ENCODE results near the gene HES6.

HES6 gene

GRCh38 chr2:238239863-238240756, at the start of gene HES6:
Gene HES6 (minus strand): TSS chr2:238240038. CDS start chr2:238239905, 133 bp downstream.
- DNase-seq (ENCODE audit: low read depth in 3 of 3, low spot score in 1 of 3) = peak in 2 of 3 donors; percentile 36 to 61

GRCh38 chr2:238289574-238289973, 49.7 kb upstream of the HES6 start:
- DNase-seq (ENCODE audit: low read depth in 3 of 3, low spot score in 1 of 3) = no peak

- DNase-seq (ENCODE audit: low read depth in 3 of 3, low spot score in 1 of 3) = peak; percentile 93 to 95 (median 94)
Observed at GRCh38 chr2:238288650-238289573, 49.1 kb upstream of the HES6 start.

- DNase-seq (ENCODE audit: low read depth in 3 of 3, low spot score in 1 of 3) = no peak
Observed at GRCh38 chr2:238287737-238288649, 48.2 kb upstream of the HES6 start, which contains the start of gene PER2. Gene PER2 (minus strand): TSS chr2:238288610. CDS start chr2:238277936, 10,674 bp downstream.

GRCh38 chr2:238286987-238287736, 47.3 kb upstream of the HES6 start:
- no peak for DNase-seq (ENCODE audit: low read depth in 3 of 3, low spot score in 1 of 3)

GRCh38 chr2:238286551-238286950, 46.7 kb upstream of the HES6 start:
- no peak for DNase-seq (ENCODE audit: low read depth in 3 of 3, low spot score in 1 of 3)

- DNase-seq (ENCODE audit: low read depth in 3 of 3, low spot score in 1 of 3) = no peak
Observed at GRCh38 chr2:238286095-238286494, 46.3 kb upstream of the HES6 start.

GRCh38 chr2:238285653-238286082, 45.8 kb upstream of the HES6 start:
- no peak for DNase-seq (ENCODE audit: low read depth in 3 of 3, low spot score in 1 of 3)

- no peak for DNase-seq (ENCODE audit: low read depth in 3 of 3, low spot score in 1 of 3)
Observed at GRCh38 chr2:238284802-238285515, 45.1 kb upstream of the HES6 start.

- no peak for DNase-seq (ENCODE audit: low read depth in 3 of 3, low spot score in 1 of 3)
Observed at GRCh38 chr2:238282861-238283738, 43.3 kb upstream of the HES6 start.

- no peak for DNase-seq (ENCODE audit: low read depth in 3 of 3, low spot score in 1 of 3)
Observed at GRCh38 chr2:238281826-238282480, 42.1 kb upstream of the HES6 start.

- DNase-seq (ENCODE audit: low read depth in 3 of 3, low spot score in 1 of 3) = no peak
Observed at GRCh38 chr2:238280083-238280825, 40.4 kb upstream of the HES6 start.

GRCh38 chr2:238279324-238279682, 39.5 kb upstream of the HES6 start:
- no peak for DNase-seq (ENCODE audit: low read depth in 3 of 3, low spot score in 1 of 3)

- no peak for DNase-seq (ENCODE audit: low read depth in 3 of 3, low spot score in 1 of 3)
Observed at GRCh38 chr2:238278626-238279323, 38.9 kb upstream of the HES6 start.

GRCh38 chr2:238277695-238278094, 37.9 kb upstream of the HES6 start:
- no peak for DNase-seq (ENCODE audit: low read depth in 3 of 3, low spot score in 1 of 3)

- DNase-seq (ENCODE audit: low read depth in 3 of 3, low spot score in 1 of 3) = no peak
Observed at GRCh38 chr2:238274152-238274865, 34.5 kb upstream of the HES6 start.
